DOHH2 (cell line): Measurements from ENCODE around the gene GAS2.

Experiments
- EZH2phosphoT487 ChIP-seq: fragments of 200-600 bp; sonication (generic); IDR thresholded peaks from 2 replicates; pipeline ENCODE4 v1.6.1; 2017; ENCODE audit warnings: borderline replicate concordance, mild to moderate bottlenecking, antibody characterized with exemption, low read length, moderate library complexity, mixed read lengths
- TF ChIP-seq, protein P1 (sequence below): fragments of 200-600 bp; sonication (generic); IDR thresholded peaks from one replicate; pipeline ENCODE4 v1.5.1; 2014; ENCODE audit warnings: antibody characterized with exemption, mild to moderate bottlenecking, low read depth, low read length; ENCODE audit not compliant: poor library complexity, severe bottlenecking

DNA sequence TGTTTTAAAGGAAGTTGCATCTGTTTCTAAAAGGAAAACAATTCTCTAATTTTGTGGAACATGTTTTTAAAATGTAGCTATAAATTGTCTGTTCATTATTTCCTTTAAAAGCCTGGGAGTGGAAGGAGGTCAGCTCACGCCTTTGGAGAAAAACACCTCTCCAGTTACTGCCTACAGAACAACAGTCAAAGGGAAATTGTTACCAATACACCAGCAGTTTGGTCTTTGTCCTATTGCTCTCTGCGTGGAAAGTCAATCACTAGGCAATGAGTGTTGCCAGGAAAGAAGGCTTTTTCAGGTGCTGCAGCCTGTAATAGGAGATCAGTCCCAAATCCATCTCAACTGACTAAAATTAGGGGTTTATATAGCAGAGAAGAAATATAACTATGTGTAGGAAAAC lies 141.0 kb downstream of the GAS2 start:
- TF ChIP-seq, protein P1, sequence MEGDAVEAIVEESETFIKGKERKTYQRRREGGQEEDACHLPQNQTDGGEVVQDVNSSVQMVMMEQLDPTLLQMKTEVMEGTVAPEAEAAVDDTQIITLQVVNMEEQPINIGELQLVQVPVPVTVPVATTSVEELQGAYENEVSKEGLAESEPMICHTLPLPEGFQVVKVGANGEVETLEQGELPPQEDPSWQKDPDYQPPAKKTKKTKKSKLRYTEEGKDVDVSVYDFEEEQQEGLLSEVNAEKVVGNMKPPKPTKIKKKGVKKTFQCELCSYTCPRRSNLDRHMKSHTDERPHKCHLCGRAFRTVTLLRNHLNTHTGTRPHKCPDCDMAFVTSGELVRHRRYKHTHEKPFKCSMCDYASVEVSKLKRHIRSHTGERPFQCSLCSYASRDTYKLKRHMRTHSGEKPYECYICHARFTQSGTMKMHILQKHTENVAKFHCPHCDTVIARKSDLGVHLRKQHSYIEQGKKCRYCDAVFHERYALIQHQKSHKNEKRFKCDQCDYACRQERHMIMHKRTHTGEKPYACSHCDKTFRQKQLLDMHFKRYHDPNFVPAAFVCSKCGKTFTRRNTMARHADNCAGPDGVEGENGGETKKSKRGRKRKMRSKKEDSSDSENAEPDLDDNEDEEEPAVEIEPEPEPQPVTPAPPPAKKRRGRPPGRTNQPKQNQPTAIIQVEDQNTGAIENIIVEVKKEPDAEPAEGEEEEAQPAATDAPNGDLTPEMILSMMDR = no peak
- TF ChIP-seq EZH2phosphoT487 = no peak
